Measurements from ENCODE around the gene ENO3.

ENO3 gene

GRCh38 chr17:4928881-4929280 lies 22.0 kb upstream of the ENO3 start:
- DNase-seq (ENCODE audit: low spot score): no peak
- POLR2A ChIA-PET (ENCODE audit: low non-redundant PET): no interaction called here
- CTCF ChIA-PET: no interaction called here
- no peak overlapping the region for H3K27ac ChIP-seq
- no peak for TF ChIP-seq CTCF (conservative IDR thresholded peaks at IDR 0.05; ENCODE audit: low read depth)

- CTCF ChIA-PET: no interaction called here
- no peak within 1 kb of the TSS for H3K27ac ChIP-seq
- no peak for DNase-seq (ENCODE audit: low spot score)
- POLR2A ChIA-PET (ENCODE audit: low non-redundant PET): no interaction called here
- no peak for TF ChIP-seq CTCF (conservative IDR thresholded peaks at IDR 0.05; ENCODE audit: low read depth)
Observed at GRCh38 chr17:4931963-4932362, 19.0 kb upstream of the ENO3 start, which contains the start of gene GP1BA. Gene GP1BA (plus strand): TSS chr17:4932277. CDS start chr17:4932605, 328 bp downstream.

GRCh38 chr17:4932756-4933155 lies 18.2 kb upstream of the ENO3 start:
- ChIA-PET POLR2A (ENCODE audit: low non-redundant PET) (no interaction called here), CTCF (interaction anchor here (1.0 kb wide), 1 partner anchor 24 kb away, joined by 3 read pairs; no protein-coding TSS in a partner anchor)
- no peak for DNase-seq (ENCODE audit: low spot score)
- no peak for TF ChIP-seq CTCF (conservative IDR thresholded peaks at IDR 0.05; ENCODE audit: low read depth)
- no peak overlapping the region for H3K27ac ChIP-seq

- ChIA-PET POLR2A (ENCODE audit: low non-redundant PET) (interaction anchor here (0.5 kb wide), 1 partner anchor 251 kb away, joined by 3 read pairs; no protein-coding TSS in a partner anchor), CTCF (interaction anchor here (0.5 to 2.0 kb wide), 3 partner anchors 24 to 52 kb away, joined by 3 to 9 read pairs (median 4); partner anchors contain the start of gene CHRNE)
- TF ChIP-seq CTCF (conservative IDR thresholded peaks at IDR 0.05; ENCODE audit: low read depth): no peak
Observed at GRCh38 chr17:4933646-4934045, 17.3 kb upstream of the ENO3 start.

GRCh38 chr17:4934173-4934979 lies 16.5 kb upstream of the ENO3 start:
- peak overlapping the region; percentile 27 for H3K27ac ChIP-seq
- ChIA-PET CTCF (interaction anchor here (0.5 to 2.0 kb wide), 3 partner anchors 25 to 53 kb away, joined by 3 to 9 read pairs (median 4); partner anchors contain the start of gene CHRNE), POLR2A (ENCODE audit: low non-redundant PET) (interaction anchor here (0.5 kb wide), 1 partner anchor 252 kb away, joined by 3 read pairs; no protein-coding TSS in a partner anchor)
- DNase-seq (ENCODE audit: low spot score): no peak
- no peak for TF ChIP-seq CTCF (conservative IDR thresholded peaks at IDR 0.05; ENCODE audit: low read depth)

More at GRCh38 chr17:4933646-4934045, 17.3 kb upstream of the ENO3 start:
- no peak for DNase-seq (ENCODE audit: low spot score)
- peak overlapping the region; percentile 27 for H3K27ac ChIP-seq

- no peak for DNase-seq (ENCODE audit: low spot score)
- TF ChIP-seq CTCF (conservative IDR thresholded peaks at IDR 0.05; ENCODE audit: low read depth): no peak
- peak overlapping the region; percentile 98 for H3K27ac ChIP-seq
- ChIA-PET POLR2A (ENCODE audit: low non-redundant PET) (no interaction called here), CTCF (interaction anchor here (2.0 kb wide), 1 partner anchor 26 kb away, joined by 9 read pairs; no protein-coding TSS in a partner anchor)
Observed at GRCh38 chr17:4935650-4936049, 15.3 kb upstream of the ENO3 start.
